T-helper 2 cell treated with Interferon-gamma antibody and Interleukin-4, amounts not matched to agents 100 ng/mL and 5 ng/mL, for 36 hours (primary cell): ENCODE data around the gene POU4F2. TPM values are rescaled to one million over a fixed set of nuclear protein-coding genes. Genes with fewer than 3 reads are reported as not detected.
"Not testable (repeated sequence)": the region's sequence is repeated elsewhere in the genome, so short reads cannot be mapped to it uniquely, and the experiment has no call there.

Experiments
- intact Hi-C: fragments of 100-400 bp; cut with micrococcal nuclease; formaldehyde crosslinking; loops from one replicate; pipeline ENCODE4 v1.15.1; 2023
- total RNA-seq: library from RNA; stranded (reverse); gene quantifications from 2 replicates; pipeline ENCODE4 v1.2.3, GENCODE V29; 2022

POU4F2 gene
- total RNA-seq, 1 donor from 2014 or later: not detected

DNA sequence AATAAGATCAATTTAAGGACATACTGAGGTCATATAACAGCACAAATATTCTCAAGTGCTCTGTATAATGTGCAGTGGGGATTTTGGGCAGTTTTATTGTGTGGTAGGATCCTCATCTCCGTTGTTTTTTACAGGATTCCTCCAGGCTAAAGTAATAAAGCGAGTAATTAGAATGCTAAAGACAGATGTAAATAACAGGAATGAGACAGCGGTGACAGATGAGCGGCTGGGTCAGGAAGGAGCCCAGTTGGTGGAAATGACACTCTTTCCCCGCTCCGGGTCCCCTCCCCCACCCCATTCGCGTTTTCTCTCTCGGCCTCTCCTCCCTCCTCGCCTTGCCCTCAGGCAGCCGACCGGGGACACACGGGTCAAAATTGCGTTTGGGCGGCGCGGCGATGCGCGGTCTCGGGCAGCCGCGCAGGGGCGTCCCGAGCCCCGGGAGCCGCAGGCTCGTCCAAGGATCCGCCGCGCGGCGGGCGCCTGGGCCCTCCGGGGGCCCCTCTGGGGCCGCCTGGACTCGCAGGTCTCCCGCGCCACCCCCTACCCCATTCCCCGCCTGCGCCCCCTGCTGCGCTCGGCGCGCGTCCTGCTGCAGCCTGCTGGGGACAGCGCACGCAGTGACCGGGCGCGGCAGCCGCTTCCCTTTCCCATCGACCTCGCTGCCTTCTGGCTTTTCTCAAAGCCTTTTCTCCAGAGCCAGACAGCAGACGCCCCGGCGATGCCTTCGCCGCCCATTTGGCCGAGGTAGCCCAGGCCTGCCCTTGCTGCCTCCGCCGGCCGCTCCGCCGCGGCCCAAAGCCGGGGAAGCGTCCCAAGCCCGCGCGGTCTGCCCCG is 16.2 kb downstream of the POU4F2 start:
- intact Hi-C loops: loop anchor here (2.0 kb wide), 1 partner anchor 14 kb away; no protein-coding TSS in a partner anchor

DNA sequence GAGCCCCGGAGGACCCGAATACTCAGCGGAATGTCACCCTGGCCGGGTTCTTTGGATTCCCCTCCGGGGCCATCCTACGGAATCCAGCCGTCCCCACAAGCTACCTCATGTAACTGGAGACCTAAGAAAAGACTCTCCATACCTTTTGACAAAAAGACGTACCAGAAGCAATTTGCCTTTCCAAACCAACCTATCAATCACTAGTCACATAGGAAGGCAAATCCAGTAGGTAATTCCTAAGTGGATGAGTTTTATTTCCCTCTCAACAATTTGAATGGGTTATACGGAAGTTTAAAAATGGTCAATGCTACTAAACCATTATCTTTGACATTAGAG is 16.8 kb downstream of the POU4F2 start:
- intact Hi-C loops: loop anchor here (2.0 kb wide), 1 partner anchor 15 kb away; no protein-coding TSS in a partner anchor

DNA sequence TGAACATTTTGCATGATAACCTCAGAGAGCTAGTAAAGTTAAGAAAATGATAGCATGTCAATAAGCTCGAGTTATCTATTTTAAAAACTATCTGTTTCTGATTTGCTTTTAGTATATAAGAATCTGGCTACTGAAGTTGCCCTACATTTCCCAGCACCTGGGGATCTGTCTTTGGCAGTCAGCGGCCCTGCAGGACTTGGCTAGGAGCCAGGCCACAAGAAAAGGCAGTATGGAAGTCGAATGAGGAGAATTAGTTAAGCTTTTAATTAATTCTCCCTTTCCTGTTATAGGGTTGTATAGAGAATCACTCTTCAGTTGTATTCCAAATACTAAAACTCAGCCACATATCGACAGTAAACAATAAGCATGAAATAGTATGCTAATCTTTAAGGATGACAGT is 22.7 kb downstream of the POU4F2 start:
- intact Hi-C loops: no loop called here

DNA sequence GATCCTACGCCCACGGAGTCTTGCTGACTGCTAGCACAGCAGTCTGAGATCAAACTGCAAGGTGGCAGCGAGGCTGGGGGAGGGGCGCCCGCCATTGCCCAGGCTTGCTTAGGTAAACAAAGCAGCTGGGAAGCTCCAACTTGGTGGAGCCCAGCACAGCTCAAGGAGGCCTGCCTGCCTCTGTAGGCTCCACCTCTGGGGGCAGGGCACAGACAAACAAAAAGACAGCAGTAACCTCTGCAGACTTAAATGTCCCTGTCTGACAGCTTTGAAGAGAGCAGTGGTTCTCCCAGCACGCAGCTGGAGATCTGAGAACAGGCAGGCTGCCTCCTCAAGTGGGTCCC is 25.2 kb downstream of the POU4F2 start:
- intact Hi-C loops: not testable (repeated sequence)

DNA sequence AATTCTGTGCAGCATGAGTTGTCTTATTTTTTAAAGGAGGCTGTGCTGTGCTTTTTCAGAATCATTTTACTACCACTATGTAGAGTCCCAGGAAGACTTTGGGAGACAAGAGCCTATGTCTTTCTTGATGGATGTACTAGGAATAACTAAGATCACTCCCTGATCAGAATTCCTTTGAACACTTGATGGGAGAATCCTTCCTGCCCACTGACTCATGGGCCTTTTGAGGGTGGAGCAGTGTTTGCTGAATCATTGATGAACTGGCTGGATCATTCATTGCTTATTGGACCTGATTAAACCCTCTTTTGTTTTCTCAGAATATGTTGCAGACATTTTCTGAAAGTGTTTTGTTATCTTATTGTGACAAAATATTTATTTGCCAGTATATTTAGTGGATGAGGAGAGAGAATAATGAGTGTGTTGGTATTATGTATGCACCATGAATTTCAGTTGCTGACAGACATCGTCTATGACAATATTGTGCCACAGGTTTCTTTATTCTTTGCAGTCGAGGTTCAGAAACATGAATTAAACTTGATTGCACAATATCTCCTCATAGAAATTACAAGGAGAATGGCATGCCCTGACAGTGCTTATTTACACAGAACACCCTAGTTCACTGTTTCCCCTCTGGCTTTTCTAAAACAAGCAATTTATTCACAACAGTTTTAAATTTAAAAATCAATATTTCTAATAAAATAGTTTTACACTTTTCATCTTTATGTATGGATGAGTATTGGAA is 36.3 kb downstream of the POU4F2 start:
- intact Hi-C loops: no loop called here

Other genes with a start within 250 kb of the POU4F2 start
- gene SLC10A7, start 117.0 kb upstream of the POU4F2 start, total RNA-seq: 22.6 and 24.0 TPM in 2 replicates